GM21717 (cell line): ENCODE results near the gene CD48.
A peak's percentile ranks its signal among the peaks of the same experiment; 100 is the strongest.
"Not testable (repeated sequence)": the region's sequence is repeated elsewhere in the genome, so short reads cannot be mapped to it uniquely, and the experiment has no call there.

Experiments used
- ATAC-seq: cut with Tn5 transposase; IDR thresholded peaks from one replicate; pipeline ENCODE4 v1.9.1; 2021; ENCODE audit warnings: mild to moderate bottlenecking, moderate library complexity; ENCODE audit not compliant: unreplicated experiment

Gene CD48

GRCh38 chr1:160656737-160657136 lies 54.9 kb downstream of the CD48 start:
- ATAC-seq: no peak

- ATAC-seq: no peak
Measured at GRCh38 chr1:160653620-160654016, 58.0 kb downstream of the CD48 start.

- no peak for ATAC-seq
Measured at GRCh38 chr1:160652924-160653619, 58.5 kb downstream of the CD48 start.

- not testable (repeated sequence) for ATAC-seq
Measured at GRCh38 chr1:160652065-160652641, 59.5 kb downstream of the CD48 start.

- no peak for ATAC-seq
Measured at GRCh38 chr1:160651433-160652064, 60.1 kb downstream of the CD48 start.

GRCh38 chr1:160647329-160647720 lies 64.3 kb downstream of the CD48 start:
- peak; percentile 8 for ATAC-seq

GRCh38 chr1:160646711-160647328 lies 64.8 kb downstream of the CD48 start, which contains the start of gene SLAMF1:
Gene SLAMF1 (minus strand): TSS chr1:160647044. CDS start chr1:160646945, 99 bp downstream.
- peak; percentile 47 for ATAC-seq

- no peak for ATAC-seq
Measured at GRCh38 chr1:160646180-160646579, 65.4 kb downstream of the CD48 start.

GRCh38 chr1:160645386-160646130 lies 66.1 kb downstream of the CD48 start:
- ATAC-seq: no peak

GRCh38 chr1:160644399-160644798 lies 67.2 kb downstream of the CD48 start:
- no peak for ATAC-seq

- ATAC-seq: no peak
Measured at GRCh38 chr1:160643138-160643537, 68.5 kb downstream of the CD48 start.

- ATAC-seq: no peak
Measured at GRCh38 chr1:160642281-160642644, 69.4 kb downstream of the CD48 start.

GRCh38 chr1:160641323-160642280 lies 70.0 kb downstream of the CD48 start:
- ATAC-seq: no peak

- no peak for ATAC-seq
Measured at GRCh38 chr1:160640359-160641123, 71.1 kb downstream of the CD48 start.

GRCh38 chr1:160639652-160640051 lies 72.0 kb downstream of the CD48 start:
- no peak for ATAC-seq

GRCh38 chr1:160638926-160639325 lies 72.7 kb downstream of the CD48 start:
- ATAC-seq: no peak

- no peak for ATAC-seq
Measured at GRCh38 chr1:160638540-160638857, 73.1 kb downstream of the CD48 start.

GRCh38 chr1:160637821-160638539 lies 73.6 kb downstream of the CD48 start:
- ATAC-seq: no peak

GRCh38 chr1:160637065-160637464 lies 74.6 kb downstream of the CD48 start:
- ATAC-seq: no peak
